Amniotic stem cell (primary cell): ENCODE data around the gene OR52A1.
A peak's percentile ranks its signal among the peaks of the same experiment; 100 is the strongest.

ENCODE experiments used
- DNase-seq: peaks from one replicate; lab custom pipeline; 2025; lab: John Stamatoyannopoulos, UW

OR52A1 gene

DNA sequence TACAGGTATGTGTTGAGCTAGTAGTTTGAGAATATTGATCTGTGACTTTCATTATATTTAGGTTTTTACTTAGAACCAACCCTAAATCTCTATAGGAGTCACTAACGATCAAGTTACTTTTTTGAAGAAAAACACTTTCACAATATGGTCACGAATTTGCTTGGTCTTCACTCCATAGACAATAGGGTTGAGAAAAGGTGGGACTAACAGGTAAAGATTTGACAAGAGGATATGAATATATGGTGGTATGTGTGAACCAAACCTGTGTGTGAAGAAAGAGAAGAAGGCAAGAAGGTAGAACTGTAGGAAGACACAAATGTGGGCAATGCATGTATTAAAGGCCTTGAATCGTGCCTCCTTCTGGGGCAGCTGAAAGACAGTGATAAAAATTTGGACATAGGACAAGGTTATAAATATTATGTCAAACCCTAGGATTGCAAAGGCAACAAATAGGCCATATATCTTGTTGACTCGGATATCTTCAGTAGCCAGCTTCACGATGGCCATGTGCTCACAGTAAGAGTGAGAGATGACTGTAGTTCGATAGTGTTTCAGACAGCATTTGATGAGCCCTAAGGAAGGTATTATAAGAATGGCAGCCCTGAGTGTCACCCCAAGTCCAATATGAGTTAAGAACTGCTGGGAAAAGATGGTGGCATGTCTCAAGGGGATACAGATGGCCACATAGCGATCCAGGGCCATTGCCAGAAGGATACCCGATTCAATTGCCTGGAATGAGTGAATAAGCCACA is 22.8 kb downstream of the OR52A1 start:
- no peak for DNase-seq

DNA sequence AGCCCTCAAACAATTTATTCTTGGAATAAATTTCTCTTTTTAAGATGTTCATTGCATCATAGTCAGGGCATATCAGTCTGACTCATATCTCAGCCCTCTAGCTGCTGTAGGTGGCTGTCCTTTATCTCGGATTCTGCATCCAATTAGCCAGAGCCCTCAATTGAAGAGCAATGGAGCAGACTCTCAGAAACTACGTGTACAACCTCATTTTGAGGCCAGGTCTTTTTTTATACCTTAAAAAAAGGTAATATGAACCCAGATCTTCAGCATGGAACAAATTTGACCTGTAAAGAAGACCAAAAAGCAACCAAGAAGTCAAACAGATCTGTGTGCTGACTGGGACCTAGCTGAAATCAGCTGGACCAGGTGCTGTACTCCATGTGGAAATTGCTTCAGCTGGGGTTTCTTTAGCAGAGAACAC is 25.1 kb downstream of the OR52A1 start:
- DNase-seq = peak; percentile 2

DNA sequence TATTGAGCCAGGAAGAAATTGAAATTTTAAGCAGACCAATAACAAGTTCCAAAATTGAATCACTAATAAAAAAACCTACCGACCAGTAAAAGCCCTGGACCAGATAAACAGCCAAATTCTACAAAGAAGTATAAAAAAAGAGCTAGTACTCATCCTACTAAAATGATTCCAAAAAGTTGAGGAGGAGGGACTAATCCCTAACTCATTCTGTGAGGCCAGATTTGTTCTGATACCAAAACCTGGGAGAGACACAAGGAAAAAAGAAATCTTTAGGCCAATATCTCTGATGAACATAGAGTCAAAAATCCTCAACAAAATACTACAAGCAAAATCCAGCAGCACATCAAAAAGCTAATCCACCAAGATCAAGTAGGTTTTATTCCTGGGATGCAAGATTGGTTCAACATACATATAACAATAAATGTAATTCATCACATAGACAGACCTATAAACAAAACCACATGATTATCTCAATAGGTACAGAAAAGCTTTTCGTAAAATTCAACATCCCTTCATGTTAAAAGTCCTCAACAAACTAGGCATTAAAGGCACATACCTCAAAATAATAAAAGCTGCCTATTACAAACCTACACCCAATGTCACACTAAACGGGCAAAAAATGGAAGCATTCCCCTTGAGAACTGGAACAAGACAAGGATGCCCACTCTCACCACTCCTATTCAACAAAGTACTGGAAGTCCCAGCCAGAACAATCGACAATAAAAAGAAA is 29.5 kb downstream of the OR52A1 start:
- DNase-seq = no peak

DNA sequence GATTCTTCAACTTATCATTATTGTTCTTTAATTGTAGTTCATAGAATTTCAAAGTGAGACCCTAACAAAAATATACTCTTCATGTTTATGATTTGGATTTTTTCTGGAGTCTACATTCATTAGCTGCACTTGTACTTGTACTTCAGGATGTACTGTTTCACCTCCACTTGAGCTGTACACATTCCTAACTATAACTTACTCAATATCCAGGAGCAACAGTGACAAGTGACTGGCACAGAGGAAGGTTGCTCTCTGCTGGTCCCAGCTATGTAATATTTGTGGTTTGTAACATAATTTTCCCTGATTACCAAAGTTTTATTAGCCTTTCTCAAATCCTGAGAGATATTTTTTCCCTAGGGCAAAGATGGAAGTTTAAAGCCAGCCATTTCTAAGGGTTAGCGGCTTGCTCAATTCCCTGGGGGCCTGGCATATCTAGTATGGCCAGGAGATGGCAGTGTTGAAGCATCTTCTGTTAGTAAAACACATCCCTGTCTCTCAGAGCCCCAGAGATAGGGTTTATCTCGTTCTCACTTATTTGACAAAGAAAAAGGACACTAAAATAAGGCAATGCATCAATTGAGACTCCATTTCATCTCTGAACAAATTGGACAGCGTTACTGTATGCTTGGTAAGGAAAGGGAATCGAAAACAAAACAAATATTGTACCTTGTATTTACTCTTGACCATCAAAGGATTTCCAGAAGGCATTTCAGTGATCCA is 30.6 kb downstream of the OR52A1 start:
- peak; percentile 36 for DNase-seq

DNA sequence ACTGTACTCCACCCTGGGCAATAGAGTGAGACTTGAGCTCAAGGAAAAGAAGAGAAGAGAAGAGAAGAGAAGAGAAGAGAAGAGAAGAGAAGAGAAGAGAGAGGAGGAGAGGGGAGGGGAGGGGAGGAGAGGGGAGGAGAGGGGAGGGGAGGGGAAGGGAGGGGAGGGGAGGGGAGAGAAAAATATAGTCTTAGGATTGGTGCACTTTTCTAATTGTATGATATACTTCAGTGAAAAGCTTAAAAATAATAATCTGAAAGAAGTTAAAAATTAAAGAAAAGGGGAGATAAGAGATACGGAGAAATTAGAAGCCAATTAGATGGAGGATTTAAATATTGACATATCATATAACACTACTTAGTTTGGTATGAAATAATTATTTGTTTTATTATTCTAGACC is 35.7 kb downstream of the OR52A1 start:
- no peak for DNase-seq

DNA sequence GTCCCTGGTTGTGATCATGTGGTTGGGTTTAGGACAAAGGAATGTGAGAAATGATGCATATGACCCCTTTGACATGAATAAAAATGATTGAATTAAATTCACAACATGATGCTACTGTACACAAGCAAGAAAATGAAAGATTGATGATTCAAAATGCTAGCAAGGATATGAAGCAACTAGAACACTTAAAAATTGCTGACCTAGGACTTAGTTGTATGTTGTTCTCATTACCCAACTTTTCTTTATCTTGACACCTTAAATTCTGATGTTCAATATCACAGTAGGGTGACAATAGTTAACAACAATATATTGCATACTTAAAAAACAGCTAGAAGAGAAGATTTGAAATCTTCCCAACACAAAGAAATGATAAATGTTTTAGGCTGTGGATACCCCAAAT is 37.0 kb downstream of the OR52A1 start:
- DNase-seq = no peak

DNA sequence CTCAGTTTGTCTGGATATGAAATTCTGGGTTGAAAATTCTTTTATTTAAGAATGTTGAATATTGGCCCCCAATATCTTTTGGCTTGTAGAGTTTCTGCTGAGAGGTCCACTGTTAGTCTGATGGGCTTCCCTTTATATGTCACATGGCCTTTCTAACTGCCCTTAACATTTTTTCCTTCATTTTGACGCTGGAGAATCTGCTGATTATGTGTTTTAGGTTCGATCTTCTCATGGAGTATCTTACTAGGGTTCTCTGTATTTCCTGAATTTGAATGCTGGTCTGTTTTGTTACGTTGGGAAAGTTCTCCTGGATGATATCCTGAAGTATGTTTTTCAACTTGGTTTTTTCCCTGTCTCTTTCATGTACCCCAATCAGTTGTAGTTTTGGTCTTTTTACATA is 39.2 kb downstream of the OR52A1 start:
- no peak for DNase-seq

DNA sequence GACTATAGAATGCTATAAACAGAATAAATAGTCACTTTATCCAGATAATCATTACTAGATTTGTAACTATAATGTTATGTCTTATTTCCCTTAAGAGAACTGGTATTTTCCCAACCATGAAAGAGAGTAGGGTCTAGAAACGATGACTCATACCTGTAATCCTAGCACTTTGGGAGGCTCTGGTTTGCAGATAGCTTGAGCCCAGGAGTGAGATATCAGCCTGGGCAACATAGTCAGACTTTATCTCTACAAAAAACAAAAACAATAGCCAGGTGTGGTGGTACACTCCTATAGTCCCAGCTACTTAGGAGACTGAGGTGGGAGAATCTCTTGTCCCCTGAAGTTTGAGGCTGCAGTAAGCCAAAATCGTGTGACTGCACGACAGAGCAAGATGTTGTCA is 47.3 kb downstream of the OR52A1 start:
- DNase-seq = no peak

DNA sequence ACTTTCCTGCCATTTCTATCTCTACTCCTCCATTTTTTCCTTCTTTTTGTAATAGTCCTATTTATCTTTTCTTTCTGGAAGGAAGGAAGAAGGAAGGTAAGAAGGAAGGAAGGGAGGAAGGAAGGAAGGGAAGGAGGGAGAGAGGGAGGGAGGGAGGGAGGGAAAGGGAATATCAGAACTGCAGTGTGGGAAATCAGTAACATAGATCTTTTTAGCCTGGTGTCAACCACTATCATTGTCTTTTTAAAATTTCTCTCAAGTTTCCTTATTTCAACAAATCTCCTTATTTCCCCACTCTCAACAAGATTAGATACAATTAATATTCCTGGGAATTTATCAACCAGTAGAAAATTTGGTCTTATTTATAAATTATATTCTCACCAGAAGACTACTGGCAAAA is 51.5 kb downstream of the OR52A1 start:
- DNase-seq = no peak

DNA sequence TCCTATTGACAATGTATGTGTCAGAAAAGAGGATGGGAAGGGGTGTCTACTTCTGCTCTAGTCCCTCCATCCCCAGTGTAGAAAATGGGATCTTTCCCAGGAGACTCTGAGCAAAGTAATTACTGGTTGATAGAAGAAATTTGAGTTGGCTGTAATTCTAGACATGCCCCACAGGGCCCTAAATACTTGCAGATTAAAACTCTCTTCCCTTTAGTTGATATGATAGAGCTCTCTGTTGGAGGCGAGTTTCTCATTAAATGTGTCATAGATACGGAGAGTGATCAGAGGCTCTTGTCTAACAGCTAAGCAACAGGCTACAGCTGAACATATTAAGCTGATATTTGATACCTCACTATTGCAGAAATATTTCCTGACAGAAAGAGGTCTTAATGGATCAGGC is 52.3 kb downstream of the OR52A1 start:
- no peak for DNase-seq

DNA sequence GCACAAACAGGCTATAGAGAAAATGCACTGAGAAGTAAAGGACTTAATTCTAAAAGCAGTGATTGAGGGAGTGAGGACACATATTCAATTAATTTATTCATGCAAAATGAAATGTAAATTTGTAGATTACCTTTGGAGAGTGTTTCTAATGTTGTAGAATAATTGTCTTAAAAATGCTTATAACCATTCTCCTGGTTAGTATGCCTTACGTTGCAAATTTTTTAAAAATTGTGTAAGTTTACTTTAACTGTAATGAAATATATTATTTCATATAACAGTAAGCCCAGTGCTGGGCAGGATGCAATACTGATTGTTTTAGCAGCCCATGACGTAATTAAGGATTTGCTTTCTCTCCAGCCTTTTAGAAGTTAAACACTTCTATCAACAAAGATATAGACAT is 58.5 kb downstream of the OR52A1 start:
- DNase-seq = no peak
